Measurements from ENCODE around the gene PVALB. TPM values are rescaled to one million over a fixed set of nuclear protein-coding genes. Genes with fewer than 3 reads are reported as not detected.

The PVALB gene
- total RNA-seq, 1 donor from 2014 or later: not detected

GRCh38 chr22:36819112-36819511 lies 2.3 kb upstream of the PVALB start:
- ATAC-seq (no peak), DNase-seq (no peak)
- intact Hi-C loops (cut with micrococcal nuclease): no loop called here

DNA sequence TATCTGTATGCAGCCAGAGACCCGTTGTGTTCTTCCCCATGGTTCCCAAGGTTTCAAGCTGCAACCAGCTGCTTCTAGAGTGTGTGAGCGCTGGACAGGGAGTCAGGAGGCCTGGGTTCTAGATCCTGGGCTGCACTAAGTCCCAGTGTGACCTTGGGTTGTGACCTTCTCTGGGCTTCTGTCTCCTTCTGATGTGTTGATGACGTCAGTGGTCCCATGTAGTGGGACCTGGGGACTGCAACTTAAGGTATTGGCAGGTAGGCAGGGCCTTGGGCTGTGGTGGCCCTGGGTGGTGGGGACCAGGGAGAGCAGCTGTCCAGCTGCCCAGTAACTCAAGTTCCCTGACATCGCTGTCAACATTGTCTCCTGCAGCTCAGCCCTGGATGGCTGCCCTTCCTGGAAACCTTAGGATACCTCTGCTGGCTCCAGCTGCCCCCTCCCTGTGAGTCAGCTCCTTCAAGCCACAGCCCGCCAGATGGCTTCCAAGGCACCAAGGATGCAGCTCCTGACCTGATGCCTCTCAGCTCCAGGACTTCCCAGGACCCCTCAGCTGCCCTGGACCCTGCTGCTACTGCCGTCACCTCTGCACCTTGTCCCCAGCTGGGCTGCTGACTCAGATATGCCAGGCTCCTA lies 1.3 kb upstream of the PVALB start:
- DNase-seq: no peak
- ATAC-seq: no peak
- intact Hi-C loops (cut with micrococcal nuclease): no loop called here

DNA sequence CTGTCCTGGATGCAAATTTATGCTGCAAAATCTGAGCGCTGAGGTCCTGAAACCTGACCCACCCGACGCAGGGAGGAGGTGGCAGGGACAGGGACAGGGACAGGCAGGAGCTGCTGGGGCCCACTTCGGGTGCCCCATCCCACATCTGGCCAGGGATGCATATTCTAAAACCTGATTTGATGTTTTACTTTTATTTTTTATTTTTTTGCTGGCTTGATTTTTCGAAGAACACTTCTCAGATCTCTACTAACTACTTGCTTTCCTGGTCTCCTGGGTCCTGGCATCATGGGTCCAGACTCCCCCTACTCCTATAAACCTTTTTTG lies 652 bp upstream of the PVALB start:
- no peak for DNase-seq
- no peak for ATAC-seq
- intact Hi-C loops (cut with micrococcal nuclease): no loop called here

DNA sequence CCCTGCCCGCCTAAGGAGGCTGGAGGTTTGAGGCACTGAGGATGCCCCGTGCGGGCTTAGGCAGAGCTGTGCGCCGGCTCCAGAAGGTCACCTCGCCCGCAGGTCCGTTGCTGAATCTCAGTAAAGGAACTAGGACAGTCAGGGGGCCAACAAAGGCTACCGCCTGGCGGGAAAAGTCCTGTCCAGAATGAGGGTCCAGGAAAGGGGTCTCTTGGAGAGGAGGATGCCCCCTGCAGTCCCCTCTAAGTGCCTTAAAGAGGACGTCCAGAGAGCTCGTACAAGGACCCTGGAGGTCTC lies 548 bp downstream of the PVALB start:
- intact Hi-C loops (cut with micrococcal nuclease): no loop called here
- ATAC-seq (peak; percentile 17), DNase-seq (no peak)

DNA sequence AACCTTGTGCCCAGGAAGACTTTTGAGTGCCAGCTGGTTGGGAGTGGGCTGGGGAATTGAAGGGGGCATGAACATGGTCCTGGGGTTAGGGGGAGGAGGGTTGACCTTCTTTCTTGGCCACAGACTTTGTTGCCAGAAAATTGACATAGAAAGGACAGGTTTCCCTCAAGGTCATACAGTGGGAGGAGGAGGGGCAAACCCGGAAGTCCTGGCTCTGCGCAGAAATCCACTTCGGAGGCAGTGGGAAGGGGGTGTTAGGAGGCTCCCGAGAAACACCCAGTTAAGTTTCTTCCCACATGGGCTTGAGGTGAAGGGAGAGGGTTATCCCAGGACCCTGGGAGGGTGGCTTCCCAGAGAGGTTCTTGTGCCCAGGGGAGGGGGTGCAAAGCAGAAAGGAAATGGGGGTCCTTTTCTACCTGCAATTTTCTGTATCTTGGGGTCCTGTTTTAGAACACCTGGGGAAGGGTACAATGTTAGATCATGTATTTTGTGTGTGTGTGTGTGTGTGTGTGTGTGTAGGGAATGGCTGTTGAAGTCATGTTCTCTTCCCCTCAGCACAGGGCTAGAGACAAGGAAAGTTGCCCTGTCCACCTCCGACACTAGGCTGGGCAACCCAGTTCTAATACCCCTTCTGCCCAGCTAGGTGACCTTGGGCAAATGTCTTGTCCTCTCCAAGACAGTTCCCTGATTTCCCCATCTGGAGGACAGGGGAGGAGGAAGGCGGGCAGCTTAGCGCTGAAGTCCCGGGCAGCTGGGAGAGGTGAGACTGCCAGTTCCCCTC lies 1.1 kb downstream of the PVALB start:
- no peak for ATAC-seq
- intact Hi-C loops (cut with micrococcal nuclease): no loop called here
- no peak for DNase-seq

- intact Hi-C loops (cut with micrococcal nuclease): no loop called here
- DNase-seq: no peak
- ATAC-seq: no peak
These were observed 2.0 kb downstream of the PVALB start for GRCh38 chr22:36814801-36815200.

DNA sequence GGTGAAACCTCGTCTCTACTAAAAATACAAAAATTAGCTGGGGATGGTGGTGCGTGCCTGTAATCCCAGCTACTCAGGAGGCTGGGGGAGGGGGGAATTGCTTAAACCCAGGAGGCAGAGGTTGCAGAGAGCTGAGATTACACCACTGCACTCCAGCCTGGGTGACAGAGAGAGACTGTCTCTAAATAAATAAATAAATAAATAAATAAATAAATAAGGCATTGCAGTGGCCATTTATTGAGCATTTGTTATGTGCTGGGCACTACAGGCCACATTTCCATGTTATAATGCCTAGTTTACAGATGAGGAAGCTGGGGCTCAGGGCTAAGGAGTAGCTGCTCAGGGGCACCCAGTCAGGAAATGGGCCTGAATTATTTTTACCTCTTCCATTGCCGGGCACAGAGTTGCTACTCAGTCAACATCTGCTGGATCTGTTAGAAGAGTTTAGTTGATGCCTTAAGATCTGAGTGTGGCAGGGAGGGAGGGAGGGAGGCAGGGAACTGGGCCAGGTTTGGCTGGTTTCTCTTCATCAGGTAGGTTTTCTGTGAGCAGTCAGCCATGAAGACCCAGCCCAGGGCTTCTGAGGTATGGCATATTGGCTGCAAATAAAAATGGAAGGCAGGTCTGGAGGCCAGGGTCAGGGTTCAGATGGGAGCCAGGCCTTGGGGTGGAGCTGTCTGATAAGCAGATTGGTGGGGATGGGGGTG lies 5.6 kb downstream of the PVALB start:
- ATAC-seq (no peak), DNase-seq (no peak)
- intact Hi-C loops (cut with micrococcal nuclease): no loop called here

DNA sequence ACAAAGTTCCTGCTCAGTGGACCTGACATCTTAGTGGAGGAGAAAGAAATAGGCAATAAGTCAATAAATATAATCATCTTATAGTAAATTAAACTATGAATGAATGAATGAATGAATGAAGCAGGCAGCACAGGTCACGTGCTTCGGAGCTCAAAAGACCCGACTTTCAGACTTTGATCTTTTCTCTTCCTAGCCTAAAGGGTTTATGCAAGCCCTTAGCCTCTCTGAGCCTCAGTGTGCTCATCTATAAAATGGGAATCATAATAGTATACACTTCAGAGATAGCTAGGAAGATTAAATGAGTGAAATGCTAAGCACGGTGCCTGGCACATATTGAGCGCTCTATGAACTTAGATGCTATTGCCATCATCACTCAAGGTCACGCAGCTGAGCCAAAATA lies 7.5 kb downstream of the PVALB start:
- ATAC-seq (no peak), DNase-seq (no peak)
- intact Hi-C loops (cut with micrococcal nuclease): no loop called here

GRCh38 chr22:36808721-36809344 lies 8.0 kb downstream of the PVALB start:
- intact Hi-C loops (cut with micrococcal nuclease): no loop called here
- DNase-seq (no peak), ATAC-seq (no peak)

GRCh38 chr22:36807627-36808026 lies 9.2 kb downstream of the PVALB start:
- DNase-seq: no peak
- no peak for ATAC-seq
- intact Hi-C loops (cut with micrococcal nuclease): no loop called here

- DNase-seq (no peak), ATAC-seq (no peak)
- intact Hi-C loops (cut with micrococcal nuclease): no loop called here
These were observed 10.0 kb downstream of the PVALB start for GRCh38 chr22:36806835-36807234.

DNA sequence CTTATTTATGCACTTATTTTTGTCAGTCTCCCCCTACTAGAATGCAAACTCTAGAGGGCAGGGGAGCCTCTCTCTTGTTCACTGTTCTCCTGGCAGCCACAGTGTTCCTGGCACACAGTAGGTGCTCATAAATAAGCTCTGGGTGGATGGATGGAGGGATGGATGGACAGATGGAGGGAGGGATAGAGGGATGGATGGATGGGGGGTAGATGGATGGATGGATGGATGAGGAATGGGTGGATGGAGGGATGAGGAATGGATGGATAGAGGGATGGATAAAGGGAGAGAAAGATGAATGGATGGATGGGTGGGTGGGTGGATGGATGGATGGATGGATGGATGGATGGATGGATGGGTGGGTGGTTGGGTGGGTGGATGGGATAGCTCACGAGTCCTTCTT lies 13.5 kb downstream of the PVALB start:
- no peak for ATAC-seq
- intact Hi-C loops (cut with micrococcal nuclease): no loop called here
- DNase-seq: no peak

DNA sequence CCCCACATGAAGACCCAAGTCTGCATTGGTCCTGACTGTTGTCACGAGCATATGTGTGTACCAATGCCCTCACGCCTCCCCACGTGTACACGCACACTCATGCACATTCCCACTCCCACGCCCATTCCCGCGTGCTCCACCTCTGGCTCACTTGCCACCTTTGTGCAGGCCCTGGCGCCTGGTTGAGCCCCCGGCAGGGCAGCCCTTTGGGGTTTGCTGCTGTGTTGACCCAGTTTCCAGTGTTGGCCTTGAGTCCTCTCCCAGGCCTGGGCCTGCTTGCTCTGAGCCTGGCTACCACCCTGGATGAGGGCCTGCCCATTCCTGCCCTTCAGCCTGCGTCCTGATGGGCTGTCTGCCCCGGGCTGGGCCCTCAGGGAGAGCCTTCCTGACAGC lies 18.2 kb downstream of the PVALB start:
- no peak for ATAC-seq
- intact Hi-C loops (cut with micrococcal nuclease): no loop called here
- DNase-seq: no peak

DNA sequence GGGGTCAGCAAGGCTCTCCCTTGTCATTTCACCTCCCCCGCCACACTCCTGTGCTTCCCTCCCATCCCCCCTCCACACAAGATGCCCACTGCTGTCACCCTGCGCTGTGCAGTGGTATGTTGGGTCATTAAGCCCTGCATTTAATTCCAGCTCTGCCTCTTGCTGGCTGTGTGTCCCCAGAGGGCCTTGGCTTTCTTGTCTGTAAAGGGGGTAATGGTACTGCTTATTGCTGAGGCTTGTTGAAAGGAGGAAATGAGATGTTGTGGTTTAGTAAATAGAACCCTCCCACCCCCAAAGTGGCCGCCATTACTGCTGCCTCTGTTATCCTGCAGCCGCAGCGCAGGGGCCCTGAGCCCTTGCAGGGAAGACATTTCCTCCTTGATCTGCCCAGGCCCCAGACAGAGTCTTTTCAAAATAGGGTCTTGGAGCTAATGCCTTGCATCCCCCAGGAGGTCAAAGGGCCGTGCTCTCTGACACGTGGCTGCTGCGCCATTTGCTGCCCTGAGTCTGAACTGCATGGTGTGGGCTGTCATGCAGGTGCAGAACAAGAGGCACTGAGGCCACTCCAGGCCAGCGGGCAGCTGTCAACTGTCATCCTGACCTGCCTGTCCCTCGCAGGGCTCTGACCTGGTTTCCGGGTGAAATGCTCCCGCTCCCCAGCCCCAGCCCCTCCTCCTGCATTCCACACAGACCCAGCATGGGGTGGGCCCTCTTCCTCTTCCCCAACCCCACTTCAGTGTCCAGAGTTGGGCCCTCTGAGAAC lies 18.7 kb downstream of the PVALB start:
- ATAC-seq (no peak), DNase-seq (no peak)
- intact Hi-C loops (cut with micrococcal nuclease): no loop called here

- ATAC-seq (no peak), DNase-seq (no peak)
- intact Hi-C loops (cut with micrococcal nuclease): no loop called here
These were observed 19.5 kb downstream of the PVALB start for GRCh38 chr22:36797374-36797773.

DNA sequence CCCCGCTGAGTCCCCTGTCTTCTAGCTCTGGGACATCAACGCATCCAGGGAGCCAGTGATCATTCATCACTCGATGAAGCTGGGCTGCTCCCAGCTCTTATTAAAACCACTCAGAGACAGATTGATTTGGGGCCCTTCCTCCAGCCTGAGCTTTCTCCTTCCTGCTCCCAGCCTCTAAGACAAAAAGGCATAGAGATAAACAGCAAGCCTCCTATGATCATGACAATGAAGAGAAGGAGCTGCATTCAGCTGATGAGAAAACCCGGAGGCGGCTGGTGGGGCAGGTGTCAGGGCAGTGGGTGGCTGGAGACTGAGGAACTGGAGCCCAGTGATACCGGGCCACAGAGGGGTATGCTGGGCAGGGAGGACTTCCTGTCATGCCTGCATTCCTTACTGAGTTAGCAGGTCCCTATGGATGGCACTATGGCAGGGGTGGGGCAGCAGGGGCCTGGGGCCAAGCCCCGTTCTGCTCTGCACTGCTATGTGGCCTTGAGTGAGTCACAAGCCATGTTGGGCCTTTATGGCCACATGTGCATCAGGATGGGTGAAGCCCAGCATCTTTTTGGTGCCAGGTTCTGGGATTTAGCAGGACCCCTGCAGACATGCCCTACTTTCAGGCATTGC lies 20.2 kb downstream of the PVALB start:
- DNase-seq (no peak), ATAC-seq (no peak)
- intact Hi-C loops (cut with micrococcal nuclease): no loop called here

- DNase-seq: no peak
- no peak for ATAC-seq
- intact Hi-C loops (cut with micrococcal nuclease): no loop called here
These were observed 21.2 kb downstream of the PVALB start for GRCh38 chr22:36795633-36796032.

DNA sequence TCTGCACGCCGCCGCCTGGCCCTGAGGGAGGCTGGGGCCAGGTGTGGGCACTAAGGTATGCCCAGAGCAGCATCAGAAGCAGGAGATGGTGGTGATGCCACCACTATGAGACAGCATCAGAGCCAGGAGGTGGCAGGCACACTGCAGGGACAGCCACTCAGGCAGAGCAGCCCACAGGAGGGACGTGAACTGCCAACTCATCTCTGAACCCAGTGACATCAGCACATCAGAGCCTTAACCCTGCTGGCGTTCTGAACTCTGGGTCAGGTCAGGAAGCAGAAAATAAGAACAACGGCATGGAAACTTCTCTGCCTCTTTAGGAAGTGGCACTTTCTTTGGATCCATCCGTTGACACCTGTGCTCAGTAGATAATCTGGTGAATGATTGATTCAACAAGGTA lies 26.2 kb downstream of the PVALB start:
- no peak for ATAC-seq
- DNase-seq: no peak
- intact Hi-C loops (cut with micrococcal nuclease): no loop called here
